SK-N-MC (cell line): Measurements from ENCODE around the gene GPR21.

Experiments
- EZH2 ChIP-seq: fragments of 200-600 bp; sonication (generic); IDR thresholded peaks from one replicate; pipeline ENCODE4 v1.6.1; 2017; ENCODE audit warnings: antibody characterized with exemption
- POLR2AphosphoS5 ChIP-seq: IDR thresholded peaks from 2 replicates; pipeline ENCODE4 v1.6.1; 2012; ENCODE audit warnings: mild to moderate bottlenecking, low read depth, low read length, borderline replicate concordance

DNA sequence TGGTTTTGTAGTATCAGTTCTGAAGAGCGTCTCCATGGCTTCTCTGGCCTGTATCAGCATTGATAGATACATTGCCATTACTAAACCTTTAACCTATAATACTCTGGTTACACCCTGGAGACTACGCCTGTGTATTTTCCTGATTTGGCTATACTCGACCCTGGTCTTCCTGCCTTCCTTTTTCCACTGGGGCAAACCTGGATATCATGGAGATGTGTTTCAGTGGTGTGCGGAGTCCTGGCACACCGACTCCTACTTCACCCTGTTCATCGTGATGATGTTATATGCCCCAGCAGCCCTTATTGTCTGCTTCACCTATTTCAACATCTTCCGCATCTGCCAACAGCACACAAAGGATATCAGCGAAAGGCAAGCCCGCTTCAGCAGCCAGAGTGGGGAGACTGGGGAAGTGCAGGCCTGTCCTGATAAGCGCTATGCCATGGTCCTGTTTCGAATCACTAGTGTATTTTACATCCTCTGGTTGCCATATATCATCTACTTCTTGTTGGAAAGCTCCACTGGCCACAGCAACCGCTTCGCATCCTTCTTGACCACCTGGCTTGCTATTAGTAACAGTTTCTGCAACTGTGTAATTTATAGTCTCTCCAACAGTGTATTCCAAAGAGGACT, 1.5 kb downstream of the GPR21 start:
- TF ChIP-seq POLR2AphosphoS5 (no peak), EZH2 (no peak)
